Measurements from ENCODE around the gene FAM120B. TPM values are rescaled to one million over a fixed set of nuclear protein-coding genes. Genes with fewer than 3 reads are reported as not detected.
"Not testable (repeated sequence)": the region's sequence is repeated elsewhere in the genome, so short reads cannot be mapped to it uniquely, and the experiment has no call there.

The FAM120B gene
- total and polyA plus RNA-seq, 2 experiments from 2014 or later, result 7.2 to 16.7 TPM

GRCh38 chr6:170264644-170265043 lies 41.9 kb upstream of the FAM120B start:
- H4K20me1 ChIP-seq (replicated peaks; ENCODE audit: insufficient read depth); H3K9me3 Mint-ChIP-seq; H3K27ac ChIP-seq (ENCODE audit: low read depth); H3F3A ChIP-seq (replicated peaks; ENCODE audit: low read depth); DNase-seq (ENCODE audit: low spot score); H3K36me3 Mint-ChIP-seq (ENCODE audit: low read depth); H3K4me2 ChIP-seq; H3K9me2 ChIP-seq (ENCODE audit: insufficient read depth); H2AFZ ChIP-seq; H3K4me3 Mint-ChIP-seq; H3K4me3 ChIP-seq; H3K27me3 ChIP-seq (ENCODE audit: insufficient read depth); H3K27ac Mint-ChIP-seq; H3K4me1 ChIP-seq (ENCODE audit: insufficient read depth); H3K79me2 ChIP-seq (replicated peaks; ENCODE audit: insufficient read depth); H3K36me3 ChIP-seq (ENCODE audit: insufficient read depth); ATAC-seq: not testable (repeated sequence)
- peaks cover 15% of the 10 kb centered on the region for H3K27me3 Mint-ChIP-seq (ENCODE audit: insufficient read depth, low read depth, poor library complexity)
- H3K4me1 Mint-ChIP-seq, result peaks cover 23% of the 10 kb centered on the region

- H4K20me1 ChIP-seq (replicated peaks; ENCODE audit: insufficient read depth), result no peaks in the 10 kb centered on the region
- peaks cover 28% of the 10 kb centered on the region for H3K4me1 Mint-ChIP-seq
- peak overlapping the region; percentile 61; the same call in 1 of the 2 replicates for H2AFZ ChIP-seq
- no peaks in the 10 kb centered on the region; the same call in 2 of the 3 replicates for H3K36me3 Mint-ChIP-seq (ENCODE audit: low read depth)
- H3K79me2 ChIP-seq (replicated peaks; ENCODE audit: insufficient read depth), result no peaks in the 10 kb centered on the region
- H3K4me3 Mint-ChIP-seq, result no peak overlapping the region
- H3K27ac Mint-ChIP-seq, result no peak overlapping the region
- no peak overlapping the region for H3K4me2 ChIP-seq
- peaks cover 14% of the 10 kb centered on the region for H3K27me3 Mint-ChIP-seq (ENCODE audit: insufficient read depth, low read depth, poor library complexity)
- ATAC-seq, result no peak
- no peaks in the 10 kb centered on the region for H3K4me1 ChIP-seq (ENCODE audit: insufficient read depth)
- no peaks in the 10 kb centered on the region for H3K36me3 ChIP-seq (ENCODE audit: insufficient read depth)
- H3K9me2 ChIP-seq (ENCODE audit: insufficient read depth), result no peaks in the 10 kb centered on the region
- no peaks in the 10 kb centered on the region for H3K27me3 ChIP-seq (ENCODE audit: insufficient read depth)
- H3K27ac ChIP-seq (ENCODE audit: low read depth), result no peak overlapping the region
- DNase-seq (ENCODE audit: low spot score), result no peak
- H3K4me3 ChIP-seq, result no peak overlapping the region
- no peaks in the 10 kb centered on the region for H3F3A ChIP-seq (replicated peaks; ENCODE audit: low read depth)
- no peaks in the 10 kb centered on the region; the same call in 2 of the 3 replicates for H3K9me3 Mint-ChIP-seq
- no peak for TF ChIP-seq CTCF (conservative IDR thresholded peaks at IDR 0.05; ENCODE audit: low read depth in 2 of 2)
- no peak for TF ChIP-seq STAT1 (IDR thresholded peaks at IDR 0.05; ENCODE audit: unreplicated experiment)
- no peak for TF ChIP-seq ZNF462 (CRISPR knock-in tag; IDR thresholded peaks at IDR 0.05)
- no peak for TF ChIP-seq ZNF331 (CRISPR knock-in tag; IDR thresholded peaks at IDR 0.05; ENCODE audit: low read depth)
- TF ChIP-seq JUNB (IDR thresholded peaks at IDR 0.05; ENCODE audit: unreplicated experiment), result no peak
- no peak for TF ChIP-seq REST (IDR thresholded peaks at IDR 0.05; ENCODE audit: unreplicated experiment)
- no peak for TF ChIP-seq EZH2phosphoT487 (IDR thresholded peaks at IDR 0.05; ENCODE audit: unreplicated experiment)
- TF ChIP-seq CREB1 (CRISPR knock-in tag; IDR thresholded peaks at IDR 0.05; ENCODE audit: low read depth), result no peak
- TF ChIP-seq ETS1 (IDR thresholded peaks at IDR 0.05), result no peak
- no peak for TF ChIP-seq ZNF114 (CRISPR knock-in tag; IDR thresholded peaks at IDR 0.05)
Measured at GRCh38 chr6:170265655-170266054, 40.9 kb upstream of the FAM120B start.

All from GM23338 (cell line).